Measurements from ENCODE around the gene EPHA3.
A peak's percentile ranks its signal among the peaks of the same experiment; 100 is the strongest.

The EPHA3 gene

GRCh38 chr3:89107461-89108290 is at the start of gene EPHA3:
TSS of gene EPHA3 (plus strand) at chr3:89107621. CDS start at chr3:89107749, 128 bp downstream.
- peak; percentile 74 for DNase-seq

- DNase-seq: no peak
Measured at GRCh38 chr3:89058371-89058770, 49.0 kb upstream of the EPHA3 start.

GRCh38 chr3:89059211-89059925 is 48.1 kb upstream of the EPHA3 start:
- DNase-seq: no peak

- DNase-seq: no peak
Measured at GRCh38 chr3:89061259-89061658, 46.2 kb upstream of the EPHA3 start.

- DNase-seq: no peak
Measured at GRCh38 chr3:89067736-89068135, 39.7 kb upstream of the EPHA3 start.

- DNase-seq: no peak
Measured at GRCh38 chr3:89072642-89073041, 34.8 kb upstream of the EPHA3 start.

- no peak for DNase-seq
Measured at GRCh38 chr3:89079944-89080343, 27.5 kb upstream of the EPHA3 start.

GRCh38 chr3:89087851-89088250 is 19.6 kb upstream of the EPHA3 start:
- DNase-seq: no peak

- no peak for DNase-seq
Measured at GRCh38 chr3:89098173-89098572, 9.2 kb upstream of the EPHA3 start.

- DNase-seq: peak; percentile 43
Measured at GRCh38 chr3:89098964-89099585, 8.3 kb upstream of the EPHA3 start.

GRCh38 chr3:89101251-89101650 is 6.2 kb upstream of the EPHA3 start:
- no peak for DNase-seq

GRCh38 chr3:89101921-89102320 is 5.5 kb upstream of the EPHA3 start:
- no peak for DNase-seq

- no peak for DNase-seq
Measured at GRCh38 chr3:89104499-89104898, 2.9 kb upstream of the EPHA3 start.

- no peak for DNase-seq
Measured at GRCh38 chr3:89105503-89105902, 1.9 kb upstream of the EPHA3 start.

- no peak for DNase-seq
Measured at GRCh38 chr3:89108291-89108550, 800 bp downstream of the EPHA3 start.

GRCh38 chr3:89113344-89113743 is 5.9 kb downstream of the EPHA3 start:
- DNase-seq: no peak

GRCh38 chr3:89113893-89114840 is 6.7 kb downstream of the EPHA3 start:
- DNase-seq: peak; percentile 75

GRCh38 chr3:89114841-89115223 is 7.4 kb downstream of the EPHA3 start:
- DNase-seq: peak; percentile 30

- DNase-seq: no peak
Measured at GRCh38 chr3:89116476-89116875, 9.1 kb downstream of the EPHA3 start.

- DNase-seq: no peak
Measured at GRCh38 chr3:89138048-89138447, 30.6 kb downstream of the EPHA3 start.

- DNase-seq: no peak
Measured at GRCh38 chr3:89139870-89140269, 32.4 kb downstream of the EPHA3 start.

- no peak for DNase-seq
Measured at GRCh38 chr3:89144080-89144479, 36.7 kb downstream of the EPHA3 start.

GRCh38 chr3:89145995-89146394 is 38.6 kb downstream of the EPHA3 start:
- no peak for DNase-seq
